Renal cortex interstitium (tissue), 11 donors: Measurements from ENCODE around the gene PRR3. TPM values are rescaled to one million over a fixed set of nuclear protein-coding genes. Genes with fewer than 3 reads are reported as not detected.

Experiments used
- DNase-seq, 11 donors: peaks; one replicate each; pipeline ENCODE4 v3.0.0-alpha.2; 2013; ENCODE audit warnings: low read depth in 9 of 11, low spot score in 4 of 11; ENCODE audit errors: extremely low read depth in 1 of 11
- polyA plus RNA-seq, 3 donors: library from polyadenylated mRNA; unstranded; fragments of 120-200 nt; gene quantifications; one replicate each; pipeline ENCODE4 v1.2.1, GENCODE V29; 2013; ENCODE audit not compliant: insufficient read length in 3 of 3

The PRR3 gene
- polyA plus RNA-seq, 3 donors = 30.2 to 36.8 (median 32.0) TPM

GRCh38 chr6:30599625-30600324 is 42.7 kb downstream of the PRR3 start:
- DNase-seq = no peak

- no peak for DNase-seq
Observed at GRCh38 chr6:30600451-30600961, 43.4 kb downstream of the PRR3 start.

- no peak for DNase-seq
Observed at GRCh38 chr6:30601436-30601814, 44.3 kb downstream of the PRR3 start.

GRCh38 chr6:30601815-30602641 is 44.9 kb downstream of the PRR3 start:
- no peak for DNase-seq

GRCh38 chr6:30603961-30604360 is 46.9 kb downstream of the PRR3 start:
- DNase-seq = no peak

- no peak for DNase-seq
Observed at GRCh38 chr6:30610065-30610464, 53.0 kb downstream of the PRR3 start.

- DNase-seq = no peak
Observed at GRCh38 chr6:30611150-30611855, 54.2 kb downstream of the PRR3 start.

- no peak for DNase-seq
Observed at GRCh38 chr6:30611856-30612194, 54.7 kb downstream of the PRR3 start.

GRCh38 chr6:30612213-30612612 is 55.1 kb downstream of the PRR3 start:
- DNase-seq = no peak

- DNase-seq = peak in 1 of 11 donors; percentile 67
Observed at GRCh38 chr6:30612687-30613248, 55.7 kb downstream of the PRR3 start.

Other genes with a start within 250 kb of the PRR3 start
- gene TRIM39, start 230.4 kb upstream of the PRR3 start, polyA plus RNA-seq = 10 to 100 TPM; 12.4 to 15.4 (median 14.2) TPM
- gene RPP21, start 212.1 kb upstream of the PRR3 start, polyA plus RNA-seq = 10 to 100 TPM; 28.0 to 42.4 (median 35.3) TPM
- 100 to 1,000 TPM in 2 of 3 donors, 10 to 100 TPM in 1; 93.8 to 126 (median 103) TPM for gene HLA-E, start 67.8 kb upstream of the PRR3 start, polyA plus RNA-seq
- gene GNL1, start 806 bp upstream of the PRR3 start, polyA plus RNA-seq = 100 to 1,000 TPM in 1 of 3 donors, 10 to 100 TPM in 2; 85.3 to 112 (median 98.3) TPM
- 10 to 100 TPM; 68.1 to 74.4 (median 72.5) TPM for gene ABCF1, start 14.1 kb downstream of the PRR3 start, polyA plus RNA-seq
- gene PPP1R10, start 59.9 kb downstream of the PRR3 start, polyA plus RNA-seq = 10 to 100 TPM; 49.1 to 56.9 (median 50.0) TPM
- 10 to 100 TPM; 60.6 to 67.9 (median 62.2) TPM for gene MRPS18B, start 60.5 kb downstream of the PRR3 start, polyA plus RNA-seq
- 10 to 100 TPM; 39.9 to 60.5 (median 43.3) TPM for gene ATAT1, start 69.6 kb downstream of the PRR3 start, polyA plus RNA-seq
- 10 to 100 TPM; 18.2 to 29.8 (median 18.6) TPM for gene C6orf136, start 89.8 kb downstream of the PRR3 start, polyA plus RNA-seq
- 10 to 100 TPM; 46.2 to 51.0 (median 50.7) TPM for gene DHX16, start 115.7 kb downstream of the PRR3 start, polyA plus RNA-seq
- gene PPP1R18, start 129.3 kb downstream of the PRR3 start, polyA plus RNA-seq = 10 to 100 TPM; 29.8 to 43.1 (median 34.2) TPM
- gene NRM, start 133.7 kb downstream of the PRR3 start, polyA plus RNA-seq = 10 to 100 TPM; 34.1 to 43.5 (median 35.2) TPM
- gene MDC1, start 160.0 kb downstream of the PRR3 start, polyA plus RNA-seq = 10 to 100 TPM; 46.4 to 51.0 (median 48.0) TPM
- 1,000 to 10,000 TPM; 1,054 to 1,337 (median 1,265) TPM for gene TUBB, start 163.1 kb downstream of the PRR3 start, polyA plus RNA-seq
- gene FLOT1, start 185.4 kb downstream of the PRR3 start, polyA plus RNA-seq = 100 to 1,000 TPM; 134 to 139 (median 138) TPM
- gene IER3, start 187.3 kb downstream of the PRR3 start, polyA plus RNA-seq = 10 to 100 TPM; 18.3 to 29.0 (median 20.2) TPM